ENCODE measurements around the gene CHD9. TPM values are rescaled to one million over a fixed set of nuclear protein-coding genes. Genes with fewer than 3 reads are reported as not detected.

Gene CHD9
- total and polyA plus RNA-seq, 4 donors, result 6.2 to 46.6 (median 32.5) TPM

DNA sequence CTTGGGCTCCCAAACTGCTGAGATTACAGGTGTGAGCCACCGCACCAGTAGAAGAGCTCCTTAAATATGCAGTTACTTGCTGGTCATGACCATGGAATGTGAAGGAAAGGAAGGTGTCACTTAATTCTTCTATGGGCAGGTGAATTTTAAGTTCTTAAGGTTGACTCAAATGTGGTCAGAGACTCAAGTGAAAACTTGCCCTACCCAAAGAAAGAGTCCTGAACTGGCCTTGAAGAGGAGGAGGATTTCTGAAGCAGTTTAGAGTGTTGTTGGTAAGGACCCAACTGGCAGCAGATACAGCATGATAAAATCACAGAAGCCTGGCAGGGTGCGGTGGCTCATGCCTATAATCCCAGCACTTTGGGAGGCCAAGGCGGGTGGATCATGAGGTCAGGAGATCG is 29.4 kb downstream of the CHD9 start (continued):
- no peak for TF ChIP-seq ZBTB33 (IDR thresholded peaks at IDR 0.05)

- 87% methylated on average over 8 of the region's 8 CpGs for WGBS
- Histone ChIP-seq H3K27ac (ENCODE audit: low read depth in 1 of 2, low read length in 2 of 2) (peak overlapping the region; percentile 54 to 74), H3K9me3 (ENCODE audit: control insufficient read depth in 4 of 4, low read length in 3 of 4) (no peaks in the 10 kb centered on the region), H3K27me3 (ENCODE audit: control insufficient read depth in 4 of 4, insufficient read depth in 4 of 4, low read length in 3 of 4) (no peaks in the 10 kb centered on the region), H3K4me1 (ENCODE audit: control insufficient read depth in 4 of 4, insufficient read depth in 4 of 4, low read length in 3 of 4) (peaks cover 16 to 39% (median 31%) of the 10 kb centered on the region in 4 donors), H3K9ac (ENCODE audit: low read depth in 1 of 2, low read length in 2 of 2) (no peak overlapping the region), H3K36me3 (ENCODE audit: control insufficient read depth in 4 of 4, insufficient read depth in 3 of 4, low read depth in 1 of 4, low read length in 3 of 4) (no peaks in the 10 kb centered on the region), H3K4me3 (ENCODE audit: low read depth in 1 of 3, low read length in 3 of 3) (no peak overlapping the region)
- TF ChIP-seq MAX (IDR thresholded peaks at IDR 0.05) (no peak), NR2F2 (IDR thresholded peaks at IDR 0.05) (no peak), HNF4G (IDR thresholded peaks at IDR 0.05) (no peak), RAD21 (IDR thresholded peaks at IDR 0.05) (no peak), FOXA1 (IDR thresholded peaks at IDR 0.05) (no peak), RXRA (IDR thresholded peaks at IDR 0.05) (no peak), GABPA (IDR thresholded peaks at IDR 0.05 in 1 of 2, conservative IDR thresholded peaks at IDR 0.05 in 1 of 2) (no peak), CTCF (IDR thresholded peaks at IDR 0.05; ENCODE audit: low read depth, low read length, missing input control) (no peak), HNF4A (conservative IDR thresholded peaks at IDR 0.05) (no peak)
- no peak for DNase-seq (ENCODE audit: low spot score)
Observed at GRCh38 chr16:53084746-53085334, 30.0 kb downstream of the CHD9 start.

DNA sequence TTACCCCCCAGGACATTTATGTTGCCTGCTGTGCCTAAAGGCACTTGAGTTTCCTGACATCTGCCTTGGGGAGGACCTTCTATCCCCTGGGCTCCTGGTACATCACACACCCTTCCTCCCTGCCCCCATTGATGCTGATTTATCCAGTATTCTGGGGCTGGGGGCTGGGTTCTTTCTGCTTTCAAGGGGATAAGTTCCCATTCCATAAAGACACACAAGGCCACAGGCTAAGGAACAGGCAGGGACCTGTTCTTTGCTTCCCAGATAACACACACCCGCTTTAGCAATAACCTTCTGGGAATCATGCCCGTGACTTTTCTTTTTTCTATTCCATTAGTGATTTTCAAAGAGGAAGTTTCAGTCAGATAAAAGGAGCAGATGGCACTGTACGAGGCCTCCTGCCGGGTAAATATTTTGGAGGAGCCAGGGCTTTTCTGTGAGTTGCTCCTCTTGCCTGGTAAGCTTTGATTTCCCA is 30.6 kb downstream of the CHD9 start:
- Histone ChIP-seq H3K27ac (ENCODE audit: low read depth in 1 of 2, low read length in 2 of 2) (peak overlapping the region; percentile 54 to 74), H3K27me3 (ENCODE audit: control insufficient read depth in 4 of 4, insufficient read depth in 4 of 4, low read length in 3 of 4) (no peaks in the 10 kb centered on the region), H3K9me3 (ENCODE audit: control insufficient read depth in 4 of 4, low read length in 3 of 4) (no peaks in the 10 kb centered on the region), H3K9ac (ENCODE audit: low read depth in 1 of 2, low read length in 2 of 2) (no peak overlapping the region), H3K4me3 (ENCODE audit: low read depth in 1 of 3, low read length in 3 of 3) (no peak overlapping the region), H3K4me1 (ENCODE audit: control insufficient read depth in 4 of 4, insufficient read depth in 4 of 4, low read length in 3 of 4) (peaks cover 22 to 45% (median 35%) of the 10 kb centered on the region in 4 donors), H3K36me3 (ENCODE audit: control insufficient read depth in 4 of 4, insufficient read depth in 3 of 4, low read depth in 1 of 4, low read length in 3 of 4) (no peaks in the 10 kb centered on the region)
- DNase-seq (ENCODE audit: low spot score), result no peak
- WGBS, result 16% methylated on average over 4 of the region's 4 CpGs
- TF ChIP-seq FOXA1 (IDR thresholded peaks at IDR 0.05) (no peak), JUND (IDR thresholded peaks at IDR 0.05) (no peak), NR2F2 (IDR thresholded peaks at IDR 0.05) (peak; percentile 91), RXRA (IDR thresholded peaks at IDR 0.05) (peak in 1 of 2 donors; percentile 59), EGR1 (IDR thresholded peaks at IDR 0.05; ENCODE audit: low read depth in 2 of 2) (no peak), CTCF (IDR thresholded peaks at IDR 0.05; ENCODE audit: low read depth, low read length, missing input control) (no peak), FOXA2 (IDR thresholded peaks at IDR 0.05) (no peak), TAF1 (conservative IDR thresholded peaks at IDR 0.05) (no peak), HNF4G (IDR thresholded peaks at IDR 0.05) (no peak), GABPA (IDR thresholded peaks at IDR 0.05 in 1 of 2, conservative IDR thresholded peaks at IDR 0.05 in 1 of 2) (no peak), ZBTB33 (IDR thresholded peaks at IDR 0.05) (no peak), YY1 (IDR thresholded peaks at IDR 0.05) (peak; percentile 50), HNF4A (conservative IDR thresholded peaks at IDR 0.05) (peak in 1 of 2 donors; percentile 49), SP1 (IDR thresholded peaks at IDR 0.05) (peak; percentile 13), RAD21 (IDR thresholded peaks at IDR 0.05) (peak; percentile 6 to 21)
- TF ChIP-seq, protein P1, sequence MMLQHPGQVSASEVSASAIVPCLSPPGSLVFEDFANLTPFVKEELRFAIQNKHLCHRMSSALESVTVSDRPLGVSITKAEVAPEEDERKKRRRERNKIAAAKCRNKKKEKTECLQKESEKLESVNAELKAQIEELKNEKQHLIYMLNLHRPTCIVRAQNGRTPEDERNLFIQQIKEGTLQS (IDR thresholded peaks at IDR 0.05), result no peak

Measured in liver (tissue), 9 donors.